NCI-H2029 (cell line): ENCODE measurements around the gene PGBD5.

Experiments
- DNase-seq: peaks from one replicate; lab custom pipeline; 2025; lab: John Stamatoyannopoulos, UW

PGBD5 gene

DNA sequence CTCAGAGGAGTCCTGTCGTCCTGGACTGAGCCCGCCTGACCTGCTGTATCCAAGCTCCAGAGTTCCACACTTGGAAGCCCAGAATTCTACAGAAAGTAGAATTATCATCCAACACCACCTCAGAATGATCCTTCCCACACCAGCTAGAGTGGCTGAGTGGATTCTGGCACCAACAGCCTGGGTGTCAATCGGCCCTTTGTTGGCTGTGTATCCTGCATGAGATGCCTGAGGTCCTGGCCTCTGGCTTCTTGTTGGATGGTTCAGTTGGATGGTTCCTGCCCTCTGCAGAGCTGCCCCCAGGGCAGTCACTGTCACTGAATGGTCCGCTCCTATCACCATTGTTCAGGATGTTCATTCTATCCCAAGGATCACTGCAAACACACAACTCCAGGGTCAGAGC lies 49.8 kb downstream of the PGBD5 start:
- no peak for DNase-seq

- peak; percentile 68 for DNase-seq
These were observed 50.4 kb downstream of the PGBD5 start for GRCh38 chr1:230375780-230376179.

DNA sequence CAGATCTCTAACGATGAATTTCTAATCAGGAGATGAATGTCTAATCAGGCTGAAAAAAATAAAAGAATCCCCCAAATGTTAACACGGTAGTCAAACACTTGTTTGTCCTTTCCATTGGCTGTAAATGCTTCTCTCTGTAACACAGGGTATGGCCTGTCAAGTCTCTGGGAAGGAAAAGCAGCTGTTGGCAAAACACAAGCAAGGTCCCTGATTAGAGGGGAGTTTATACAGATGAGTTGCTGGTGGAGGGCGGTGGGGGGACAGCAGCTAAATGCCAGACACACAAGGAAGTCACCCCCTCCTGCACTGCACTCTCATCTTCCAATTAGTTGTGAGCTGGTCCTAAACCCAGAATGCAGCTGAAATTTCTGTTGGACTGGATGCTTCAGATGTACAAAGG lies 51.0 kb downstream of the PGBD5 start:
- DNase-seq, result no peak

- DNase-seq, result no peak
These were observed 54.0 kb downstream of the PGBD5 start for GRCh38 chr1:230371923-230372703.

- DNase-seq, result no peak
These were observed 56.0 kb downstream of the PGBD5 start for GRCh38 chr1:230370109-230370508.

DNA sequence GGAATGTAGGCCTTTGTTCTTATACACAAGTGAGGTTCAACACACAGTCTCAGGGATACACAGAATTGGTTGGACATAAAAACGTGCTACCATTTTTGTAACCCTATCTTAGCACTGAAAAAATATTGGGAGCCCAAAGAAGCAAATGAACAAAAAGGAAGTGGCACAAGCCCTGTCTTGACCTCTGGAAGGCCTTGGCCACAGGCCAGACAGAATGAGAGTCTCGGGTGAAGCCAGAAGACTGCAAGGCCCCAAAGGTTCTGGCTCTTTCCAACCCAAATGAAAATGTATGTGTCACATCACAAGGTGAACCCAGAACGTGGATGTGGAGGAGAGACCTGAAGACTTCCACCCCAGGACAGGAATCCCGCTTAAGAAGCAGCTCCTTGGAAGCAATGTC lies 57.3 kb downstream of the PGBD5 start:
- no peak for DNase-seq

- no peak for DNase-seq
These were observed 57.8 kb downstream of the PGBD5 start for GRCh38 chr1:230368363-230368762.

- DNase-seq, result no peak
These were observed 59.6 kb downstream of the PGBD5 start for GRCh38 chr1:230366504-230366915.

GRCh38 chr1:230365723-230366307 lies 60.3 kb downstream of the PGBD5 start:
- DNase-seq, result peak; percentile 17

DNA sequence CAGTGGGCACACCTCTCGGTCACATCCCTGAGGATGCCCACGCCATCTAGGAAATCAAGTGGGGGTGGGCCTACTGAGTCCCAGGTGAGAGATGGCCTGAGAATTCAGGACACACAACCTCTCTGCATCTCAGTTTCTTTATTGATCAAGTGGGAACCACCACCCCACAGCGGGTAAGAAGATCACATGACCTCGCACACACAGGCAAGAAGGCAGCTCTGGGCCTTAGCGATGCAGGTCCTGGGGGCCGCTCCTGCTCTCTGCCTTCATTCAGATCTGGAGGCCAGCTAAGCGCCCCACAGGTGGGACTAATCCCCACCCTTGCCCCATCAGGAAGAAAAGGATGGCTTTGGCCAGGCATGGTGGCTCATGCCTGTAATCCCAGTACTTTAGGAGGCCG lies 63.2 kb downstream of the PGBD5 start:
- no peak for DNase-seq

GRCh38 chr1:230361941-230362340 lies 64.2 kb downstream of the PGBD5 start:
- DNase-seq, result no peak

DNA sequence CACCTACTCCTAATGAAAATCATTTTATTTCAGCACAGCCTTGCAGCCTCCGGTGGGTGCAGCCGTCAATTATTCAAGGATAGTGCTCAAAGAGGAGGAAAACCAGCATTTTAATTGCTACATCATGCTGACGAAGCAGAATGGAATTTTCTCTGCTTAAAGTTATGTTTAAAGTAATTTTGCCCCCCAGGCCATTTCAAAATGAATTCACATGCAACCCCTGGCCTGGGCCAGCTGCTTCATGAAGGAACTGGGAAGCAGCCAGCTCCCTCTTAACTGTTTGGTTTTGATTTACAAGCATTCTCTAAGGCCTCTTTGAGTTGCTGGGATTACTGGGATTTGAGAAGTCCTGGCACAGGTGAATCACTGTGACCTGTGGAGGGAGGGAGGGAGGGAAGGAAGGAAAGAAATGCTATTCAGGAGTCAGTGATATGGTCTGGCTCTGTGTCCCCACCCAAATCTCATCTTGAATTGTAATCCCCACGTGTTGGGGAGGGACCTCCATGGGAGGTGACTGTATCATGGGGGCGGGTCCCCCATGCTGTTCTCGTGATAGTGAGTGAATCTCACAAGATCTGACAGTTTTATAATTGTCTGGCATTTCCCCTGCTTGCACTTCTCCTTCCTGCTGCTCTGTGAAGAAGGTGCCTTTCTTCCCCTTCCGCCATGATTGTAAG lies 66.0 kb downstream of the PGBD5 start:
- DNase-seq, result no peak

DNA sequence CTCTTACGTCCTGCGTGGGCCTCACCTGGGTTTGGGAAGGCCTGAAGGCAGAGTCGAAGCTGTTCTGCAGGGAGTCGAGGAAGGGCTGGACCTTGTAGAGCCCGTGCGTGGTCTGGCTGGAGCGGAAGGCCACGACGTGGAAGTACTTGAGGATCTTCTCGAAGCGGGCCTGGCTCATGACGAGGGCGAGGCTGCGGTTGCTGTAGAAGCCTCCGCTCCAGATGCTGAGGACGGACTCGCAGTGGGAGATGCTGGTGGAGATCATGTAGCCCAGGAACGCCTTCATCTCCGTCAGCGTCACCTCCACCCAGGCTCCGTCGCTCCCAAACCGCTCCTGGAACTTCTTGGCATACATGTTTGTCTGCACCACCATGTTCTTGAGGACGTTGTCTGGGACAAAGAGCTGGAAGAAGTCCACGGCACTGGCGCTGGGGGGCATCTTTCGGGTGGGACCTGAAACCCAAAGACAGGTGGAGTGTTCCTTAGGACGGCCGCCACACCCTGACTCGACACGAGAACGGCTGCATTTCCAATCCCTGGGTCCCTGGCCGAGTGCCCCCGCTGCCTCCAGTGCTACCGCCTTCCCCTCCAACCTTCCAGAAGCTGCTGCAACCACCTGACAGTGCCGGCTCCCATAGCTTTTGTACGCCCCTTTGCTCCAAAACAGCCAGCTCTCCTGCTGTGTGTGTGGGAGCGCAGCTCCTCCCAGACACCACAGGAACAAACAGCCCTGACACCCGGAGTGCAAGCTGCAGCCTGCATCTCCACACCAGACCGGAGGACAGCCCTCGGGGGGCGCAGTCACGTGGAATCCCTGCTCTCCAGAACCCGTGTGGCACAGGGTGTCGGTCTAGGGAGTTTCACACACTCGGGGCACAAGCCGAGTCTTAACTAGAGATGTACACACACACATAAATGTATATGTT lies 69.0 kb downstream of the PGBD5 start:
- no peak for DNase-seq

GRCh38 chr1:230356190-230356589 lies 69.9 kb downstream of the PGBD5 start:
- DNase-seq, result no peak

- DNase-seq, result no peak
These were observed 70.5 kb downstream of the PGBD5 start for GRCh38 chr1:230355594-230355993.

DNA sequence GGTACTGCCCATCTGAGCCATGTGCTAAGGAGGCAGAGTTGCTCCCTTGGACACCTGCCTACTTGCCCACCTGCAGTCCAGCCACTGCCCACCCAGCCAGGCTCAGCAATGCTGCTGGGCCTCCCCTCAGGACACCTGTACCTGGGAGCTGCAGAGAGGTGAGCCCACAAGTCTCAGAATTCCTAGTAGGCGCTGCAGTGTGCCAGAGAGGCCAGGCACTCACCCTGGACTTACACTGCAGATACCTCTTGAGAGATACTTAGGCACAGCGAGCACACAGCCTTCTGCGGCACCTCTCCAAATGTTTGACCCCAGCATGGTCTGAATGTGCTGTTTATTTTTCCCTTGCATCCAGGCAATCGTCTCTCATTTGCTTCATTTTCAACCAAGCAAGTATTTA lies 71.0 kb downstream of the PGBD5 start:
- no peak for DNase-seq

DNA sequence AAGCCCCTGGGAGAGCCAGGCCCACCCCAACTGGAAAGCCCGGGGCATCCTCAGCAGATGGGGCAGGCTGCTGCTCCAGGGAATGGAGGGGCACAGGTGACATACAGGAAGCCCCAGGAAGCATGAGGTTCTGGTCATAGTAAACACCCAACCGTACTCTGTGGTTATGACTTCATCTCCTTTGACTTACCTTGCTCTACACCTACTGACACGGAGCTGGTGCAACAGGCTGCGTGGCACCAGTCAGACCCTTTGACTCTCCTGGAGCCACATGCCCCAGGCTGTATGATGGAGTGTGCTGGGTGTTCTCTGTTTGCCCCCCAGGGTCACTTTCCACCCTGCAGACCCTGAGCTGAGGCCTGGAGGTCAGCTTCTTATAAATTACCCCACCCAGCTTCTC lies 72.1 kb downstream of the PGBD5 start:
- DNase-seq, result no peak

DNA sequence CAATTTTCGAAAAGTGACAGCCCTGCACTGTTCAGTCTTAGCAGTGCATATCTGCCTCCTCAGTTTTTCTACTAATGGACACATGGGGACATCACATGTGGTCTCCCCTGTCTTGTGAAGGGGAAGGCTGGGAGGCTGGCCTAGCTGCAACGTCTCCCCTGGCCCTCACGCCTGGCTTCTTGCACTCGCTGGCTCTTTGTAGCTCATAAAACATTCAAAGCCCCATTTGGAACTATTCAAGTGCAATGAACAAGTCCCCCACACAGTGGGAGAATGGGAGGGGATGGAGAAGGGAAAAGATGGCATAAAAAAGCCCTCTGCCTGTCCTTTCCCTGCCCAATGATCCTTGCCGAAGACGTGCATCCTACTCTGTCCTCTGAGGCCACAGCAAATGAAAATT lies 73.6 kb downstream of the PGBD5 start:
- DNase-seq, result no peak

- DNase-seq, result no peak
These were observed 74.1 kb downstream of the PGBD5 start for GRCh38 chr1:230351983-230352382.

- DNase-seq, result no peak
These were observed 74.6 kb downstream of the PGBD5 start for GRCh38 chr1:230351514-230351913.

DNA sequence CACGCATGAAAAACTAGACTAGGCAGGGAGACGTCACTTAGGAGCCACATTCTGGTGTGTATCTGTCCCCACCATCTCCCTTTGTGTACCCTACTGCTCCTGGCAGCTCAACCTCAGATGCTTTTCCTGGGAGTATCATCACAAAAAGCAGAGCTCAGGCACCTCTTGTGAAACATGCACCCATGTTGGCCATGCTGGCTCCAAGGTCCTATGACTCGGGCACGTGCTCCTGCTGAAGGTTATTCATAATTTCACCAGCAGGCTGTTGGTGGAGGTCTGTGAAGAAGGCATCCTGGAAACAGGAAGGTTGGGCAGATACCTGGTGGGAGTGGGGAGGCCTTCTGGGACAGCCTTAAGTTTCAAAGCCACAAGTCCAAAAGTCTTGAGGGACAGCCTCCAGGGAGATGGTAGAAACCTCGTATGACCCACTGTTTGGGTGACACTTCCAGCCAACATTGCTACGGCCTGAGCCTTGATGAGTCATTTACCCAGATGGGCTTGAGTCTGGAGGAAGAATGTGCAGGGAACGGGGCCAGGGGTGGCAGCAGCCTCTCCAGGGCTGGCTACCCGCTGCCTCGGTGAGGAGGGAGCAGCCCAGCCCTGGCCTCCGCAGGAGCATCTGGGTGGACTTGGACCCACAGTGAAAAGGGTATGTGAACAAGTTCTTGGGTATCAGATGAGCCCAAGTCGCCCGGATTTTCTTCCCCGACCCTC lies 75.8 kb downstream of the PGBD5 start:
- no peak for DNase-seq

- no peak for DNase-seq
These were observed 77.1 kb downstream of the PGBD5 start for GRCh38 chr1:230349020-230349393.
